ENCODE data around the gene EPN3. TPM values are rescaled to one million over a fixed set of nuclear protein-coding genes. Genes with fewer than 3 reads are reported as not detected.

EPN3 gene
- total and polyA plus RNA-seq, 4 donors, result 1.3 to 2.6 (median 2.5) TPM

GRCh38 chr17:50498021-50498874 lies 34.3 kb upstream of the EPN3 start:
- WGBS, 2 donors, result 74 to 78% methylated on average over 7 of the region's 7 CpGs
- H3K9ac ChIP-seq (ENCODE audit: insufficient read depth in 1 of 2, low read length in 2 of 2), result no peak overlapping the region
- ATAC-seq (ENCODE audit: insufficient read depth, low FRiP score), result peak; percentile 53

DNA sequence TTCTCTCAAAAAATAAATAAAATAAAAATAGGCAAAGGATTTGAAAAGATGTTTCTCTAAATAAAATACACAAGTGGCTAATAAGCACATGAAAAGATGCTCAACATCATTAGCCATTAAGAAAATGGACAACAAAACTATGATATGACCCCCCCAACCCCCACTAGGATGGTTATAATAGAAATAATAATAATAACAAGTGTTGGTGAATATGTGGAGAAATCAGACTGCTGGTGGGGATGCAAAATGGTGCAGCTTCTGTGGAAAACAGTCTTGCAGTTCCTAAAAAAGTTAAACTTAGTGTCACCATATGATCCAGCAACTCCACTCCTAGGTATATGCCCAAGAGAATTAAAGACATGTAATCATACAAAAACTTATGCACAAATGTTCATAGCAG lies 33.3 kb upstream of the EPN3 start:
- no peak overlapping the region for H3K9ac ChIP-seq (ENCODE audit: insufficient read depth in 1 of 2, low read length in 2 of 2)
- no peak overlapping the region for H3K4me3 ChIP-seq
- no peaks in the 10 kb centered on the region for H3K9me3 ChIP-seq (ENCODE audit: control insufficient read depth in 4 of 4, insufficient read depth in 3 of 4, low read length in 3 of 4)
- peaks cover 0 to 8% (median 0%) of the 10 kb centered on the region in 5 donors for H3K4me1 ChIP-seq (ENCODE audit: control insufficient read depth in 5 of 5, insufficient read depth in 5 of 5, low read length in 5 of 5)
- H3K27ac ChIP-seq (ENCODE audit: low read depth in 1 of 2, low read length in 1 of 2), result no peak overlapping the region
- DNase-seq (no peak), ATAC-seq (ENCODE audit: insufficient read depth, low FRiP score) (no peak)
- TF ChIP-seq CTCF (IDR thresholded peaks at IDR 0.05; ENCODE audit: control extremely low read depth, extremely low read depth), result no peak
- H3K36me3 ChIP-seq (ENCODE audit: control insufficient read depth in 4 of 4, insufficient read depth in 4 of 4, low read length in 4 of 4), result no peaks in the 10 kb centered on the region
- no peaks in the 10 kb centered on the region for H3K27me3 ChIP-seq (ENCODE audit: control insufficient read depth in 3 of 3, insufficient read depth in 3 of 3, low read length in 2 of 3)

More at GRCh38 chr17:50498021-50498874, 34.3 kb upstream of the EPN3 start:
- TF ChIP-seq CTCF (IDR thresholded peaks at IDR 0.05; ENCODE audit: control extremely low read depth, extremely low read depth), result no peak
- no peak for DNase-seq
- Histone ChIP-seq H3K27me3 (ENCODE audit: control insufficient read depth in 3 of 3, insufficient read depth in 3 of 3, low read length in 2 of 3) (no peaks in the 10 kb centered on the region), H3K4me3 (no peak overlapping the region), H3K9me3 (ENCODE audit: control insufficient read depth in 4 of 4, insufficient read depth in 3 of 4, low read length in 3 of 4) (no peaks in the 10 kb centered on the region), H3K36me3 (ENCODE audit: control insufficient read depth in 4 of 4, insufficient read depth in 4 of 4, low read length in 4 of 4) (no peaks in the 10 kb centered on the region), H3K4me1 (ENCODE audit: control insufficient read depth in 5 of 5, insufficient read depth in 5 of 5, low read length in 5 of 5) (peaks cover 0 to 8% (median 0%) of the 10 kb centered on the region in 5 donors), H3K27ac (ENCODE audit: low read depth in 1 of 2, low read length in 1 of 2) (no peak overlapping the region)

- Histone ChIP-seq H3K4me1 (ENCODE audit: control insufficient read depth in 5 of 5, insufficient read depth in 5 of 5, low read length in 5 of 5) (peaks cover 0 to 8% (median 0%) of the 10 kb centered on the region in 5 donors), H3K27me3 (ENCODE audit: control insufficient read depth in 3 of 3, insufficient read depth in 3 of 3, low read length in 2 of 3) (no peaks in the 10 kb centered on the region), H3K9ac (ENCODE audit: insufficient read depth in 1 of 2, low read length in 2 of 2) (no peak overlapping the region), H3K36me3 (ENCODE audit: control insufficient read depth in 4 of 4, insufficient read depth in 4 of 4, low read length in 4 of 4) (no peaks in the 10 kb centered on the region), H3K27ac (ENCODE audit: low read depth in 1 of 2, low read length in 1 of 2) (no peak overlapping the region), H3K9me3 (ENCODE audit: control insufficient read depth in 4 of 4, insufficient read depth in 3 of 4, low read length in 3 of 4) (no peaks in the 10 kb centered on the region), H3K4me3 (no peak overlapping the region)
- WGBS, 2 donors, result 98 to 100% methylated on average over 2 of the region's 2 CpGs
- DNase-seq (no peak), ATAC-seq (ENCODE audit: insufficient read depth, low FRiP score) (no peak)
- TF ChIP-seq CTCF (IDR thresholded peaks at IDR 0.05; ENCODE audit: control extremely low read depth, extremely low read depth), result no peak
Observed at GRCh38 chr17:50499721-50500120, 32.8 kb upstream of the EPN3 start.

Measured in lung (tissue), 12 donors.